ENCODE measurements around the gene SH2D6. TPM values are rescaled to one million over a fixed set of nuclear protein-coding genes. Genes with fewer than 3 reads are reported as not detected.

SH2D6 gene
- 0.43 to 1.0 TPM (median 0.78 TPM) in 5 replicates for total RNA-seq (2022; extraction: Qiagen RNA extraction; ENCODE audit: low read depth)

GRCh38 chr2:85418132-85419008, at the start of gene SH2D6:
Gene SH2D6, plus strand, starts transcription at chr2:85418714. Its CDS starts 10,752 bp downstream, at chr2:85429466.

GRCh38 chr2:85409845-85410583, 8.5 kb upstream of the SH2D6 start, which contains the start of gene CAPG:
Gene CAPG, minus strand, starts transcription at chr2:85410366. Its CDS starts 8,221 bp downstream, at chr2:85402145.

Other genes starting within 250 kb of the SH2D6 start
- 85.4 to 109 TPM (median 99.5 TPM) in 5 replicates for gene TGOLN2, start 90.7 kb upstream of the SH2D6 start, total RNA-seq (2022; extraction: Qiagen RNA extraction; ENCODE audit: low read depth)
- 43.6 to 53.9 TPM (median 45.6 TPM) in 5 replicates for gene RETSAT, start 64.2 kb upstream of the SH2D6 start, total RNA-seq (2022; extraction: Qiagen RNA extraction; ENCODE audit: low read depth)
- gene ELMOD3, start 63.9 kb upstream of the SH2D6 start, total RNA-seq (2022; extraction: Qiagen RNA extraction; ENCODE audit: low read depth): 12.7 to 14.5 TPM (median 13.4 TPM) in 5 replicates
- 86.1 to 105 TPM (median 92.6 TPM) in 5 replicates for gene CAPG, start 8.3 kb upstream of the SH2D6 start, total RNA-seq (2022; extraction: Qiagen RNA extraction; ENCODE audit: low read depth)
- 428 to 492 TPM (median 474 TPM) in 5 replicates for gene MAT2A, start 120.5 kb downstream of the SH2D6 start, total RNA-seq (2022; extraction: Qiagen RNA extraction; ENCODE audit: low read depth)
- gene GGCX, start 142.8 kb downstream of the SH2D6 start, total RNA-seq (2022; extraction: Qiagen RNA extraction; ENCODE audit: low read depth): 41.6 to 46.9 TPM (median 43.3 TPM) in 5 replicates
- gene VAMP8, start 158.9 kb downstream of the SH2D6 start, total RNA-seq (2022; extraction: Qiagen RNA extraction; ENCODE audit: low read depth): 13.5 to 22.3 TPM (median 18.2 TPM) in 5 replicates
- gene VAMP5, start 165.7 kb downstream of the SH2D6 start, total RNA-seq (2022; extraction: Qiagen RNA extraction; ENCODE audit: low read depth): 0.11 TPM in 1 of 5 replicates, not detected in the others
- 179 to 200 TPM (median 183 TPM) in 5 replicates for gene RNF181, start 177.0 kb downstream of the SH2D6 start, total RNA-seq (2022; extraction: Qiagen RNA extraction; ENCODE audit: low read depth)
- gene TMEM150A, start 184.0 kb downstream of the SH2D6 start, total RNA-seq (2022; extraction: Qiagen RNA extraction; ENCODE audit: low read depth): 10.2 to 15.1 TPM (median 11.9 TPM) in 5 replicates
- 21.3 to 27.9 TPM (median 25.0 TPM) in 5 replicates for gene C2orf68, start 193.4 kb downstream of the SH2D6 start, total RNA-seq (2022; extraction: Qiagen RNA extraction; ENCODE audit: low read depth)
- gene USP39, start 197.5 kb downstream of the SH2D6 start, total RNA-seq (2022; extraction: Qiagen RNA extraction; ENCODE audit: low read depth): 69.7 to 77.5 TPM (median 72.0 TPM) in 5 replicates
- gene SFTPB, start 249.5 kb downstream of the SH2D6 start, total RNA-seq (2022; extraction: Qiagen RNA extraction; ENCODE audit: low read depth): 0.09 to 0.29 TPM (median 0.20 TPM) in 4 of 5 replicates, not detected in the other

Data from A549 treated with CpdA at 1 μM for 4 hours (cell line).